GM13977 (cell line): Measurements from ENCODE around the gene MPHOSPH10.
"Not testable (repeated sequence)": the region's sequence is repeated elsewhere in the genome, so short reads cannot be mapped to it uniquely, and the experiment has no call there.

Experiments used
- DNase-seq: peaks from one replicate; pipeline ENCODE4 v3.0.0; 2012; ENCODE audit warnings: low spot score
- in situ Hi-C: fragments of 300-500 bp; cut with MboI; formaldehyde crosslinking; loops from one replicate; pipeline ENCODE4 v1.12.0; 2022; ENCODE audit warnings: low sequenced_read_pairs, low pct_unique_long_range_greater_than_20kb, mixed read lengths, inconsistent platforms; ENCODE audit not compliant: unreplicated experiment
- TF ChIP-seq, protein P1 (sequence below): IDR thresholded peaks from 2 replicates; pipeline ENCODE4 v1.5.1; 2012; ENCODE audit warnings: mild to moderate bottlenecking, control low read depth; ENCODE audit not compliant: insufficient read depth; ENCODE audit errors: extremely low read depth, missing control alignments

The MPHOSPH10 gene

DNA sequence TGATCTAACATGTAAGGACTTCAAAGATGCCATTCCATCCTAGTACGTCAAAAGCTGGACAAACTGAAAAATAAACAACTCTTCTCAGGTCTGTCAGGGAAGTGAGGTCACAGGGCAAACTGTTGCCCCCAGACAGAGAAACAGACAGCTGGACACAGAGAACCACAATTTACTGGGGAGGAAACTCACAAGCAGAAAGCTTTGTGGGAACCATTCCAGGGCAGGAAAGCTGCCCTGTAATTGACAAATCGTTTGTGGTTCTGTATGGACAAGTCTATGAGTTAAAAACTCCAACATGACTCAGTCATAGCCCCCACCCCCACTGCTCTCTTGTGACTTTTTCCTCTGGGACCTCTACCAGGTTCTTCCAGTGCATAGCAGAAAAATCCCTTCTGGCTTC, 28.8 kb upstream of the MPHOSPH10 start:
- no peak for DNase-seq
- in situ Hi-C loops: no loop called here
- TF ChIP-seq, protein P1, sequence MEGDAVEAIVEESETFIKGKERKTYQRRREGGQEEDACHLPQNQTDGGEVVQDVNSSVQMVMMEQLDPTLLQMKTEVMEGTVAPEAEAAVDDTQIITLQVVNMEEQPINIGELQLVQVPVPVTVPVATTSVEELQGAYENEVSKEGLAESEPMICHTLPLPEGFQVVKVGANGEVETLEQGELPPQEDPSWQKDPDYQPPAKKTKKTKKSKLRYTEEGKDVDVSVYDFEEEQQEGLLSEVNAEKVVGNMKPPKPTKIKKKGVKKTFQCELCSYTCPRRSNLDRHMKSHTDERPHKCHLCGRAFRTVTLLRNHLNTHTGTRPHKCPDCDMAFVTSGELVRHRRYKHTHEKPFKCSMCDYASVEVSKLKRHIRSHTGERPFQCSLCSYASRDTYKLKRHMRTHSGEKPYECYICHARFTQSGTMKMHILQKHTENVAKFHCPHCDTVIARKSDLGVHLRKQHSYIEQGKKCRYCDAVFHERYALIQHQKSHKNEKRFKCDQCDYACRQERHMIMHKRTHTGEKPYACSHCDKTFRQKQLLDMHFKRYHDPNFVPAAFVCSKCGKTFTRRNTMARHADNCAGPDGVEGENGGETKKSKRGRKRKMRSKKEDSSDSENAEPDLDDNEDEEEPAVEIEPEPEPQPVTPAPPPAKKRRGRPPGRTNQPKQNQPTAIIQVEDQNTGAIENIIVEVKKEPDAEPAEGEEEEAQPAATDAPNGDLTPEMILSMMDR: no peak

GRCh38 chr2:71102981-71103681, 27.3 kb upstream of the MPHOSPH10 start:
- in situ Hi-C loops: no loop called here
- TF ChIP-seq, protein P1: no peak
- DNase-seq: no peak

GRCh38 chr2:71103809-71104208, 26.6 kb upstream of the MPHOSPH10 start:
- TF ChIP-seq, protein P1: no peak
- no peak for DNase-seq
- in situ Hi-C loops: no loop called here

GRCh38 chr2:71106463-71106862, 24.0 kb upstream of the MPHOSPH10 start:
- in situ Hi-C loops, DNase-seq: not testable (repeated sequence)

- no peak for DNase-seq
- TF ChIP-seq, protein P1: no peak
- in situ Hi-C loops: no loop called here
These were observed 22.3 kb upstream of the MPHOSPH10 start for GRCh38 chr2:71108091-71108490.

DNA sequence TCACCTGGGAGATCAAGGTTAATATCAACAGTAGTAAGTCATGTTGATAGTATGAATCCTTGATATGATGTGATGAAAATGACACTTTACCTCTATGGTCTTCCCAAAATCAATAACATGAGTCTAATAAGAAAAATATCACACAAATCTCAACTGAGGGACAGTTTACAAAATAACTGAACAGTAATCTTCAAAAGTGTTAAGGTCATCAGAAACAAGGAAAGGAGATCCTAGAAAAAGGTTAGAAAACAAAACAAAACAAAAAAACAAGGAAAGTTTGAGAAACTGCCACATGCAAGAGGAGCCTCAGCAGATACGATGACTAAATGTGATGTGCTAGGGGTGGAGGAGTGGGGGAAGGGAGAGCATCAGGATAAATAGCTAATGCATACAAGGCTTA, 16.6 kb upstream of the MPHOSPH10 start:
- TF ChIP-seq, protein P1: no peak
- no peak for DNase-seq
- in situ Hi-C loops: no loop called here

DNA sequence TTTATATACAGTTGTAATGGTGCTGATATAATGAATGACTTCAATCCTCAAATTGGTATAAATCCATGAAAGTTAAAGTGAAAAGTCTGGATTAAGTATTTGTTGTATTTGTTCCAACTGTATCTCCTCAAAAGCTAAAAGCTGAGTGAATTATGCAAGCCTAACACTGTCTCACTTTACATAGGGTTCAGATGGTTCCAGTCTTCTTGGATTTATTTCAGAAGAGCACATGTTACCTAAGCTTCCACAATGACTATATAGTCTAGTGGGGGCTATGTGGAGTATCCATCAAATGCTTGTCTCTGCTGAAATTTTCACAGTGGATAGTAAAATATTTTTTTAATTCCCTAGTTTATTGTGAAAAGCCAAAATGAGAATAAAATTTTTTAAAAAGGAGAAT, 13.4 kb upstream of the MPHOSPH10 start:
- in situ Hi-C loops: no loop called here
- no peak for DNase-seq
- TF ChIP-seq, protein P1: no peak
